Fibroblast of villous mesenchyme (primary cell): ENCODE results near the gene SORBS1. TPM values are rescaled to one million over a fixed set of nuclear protein-coding genes. Genes with fewer than 3 reads are reported as not detected.
A peak's percentile ranks its signal among the peaks of the same experiment; 100 is the strongest.
"Not testable (repeated sequence)": the region's sequence is repeated elsewhere in the genome, so short reads cannot be mapped to it uniquely, and the experiment has no call there.

Source experiments
- DNase-seq: peaks from one replicate; pipeline ENCODE4 v3.0.0-alpha.2; 2010; ENCODE audit warnings: low read depth
- H3K4me3 ChIP-seq: 2 replicates; pipeline ENCODE4 v1.5.1; 2011; ENCODE audit warnings: low read depth, mild to moderate bottlenecking, low read length
- CTCF ChIP-seq: IDR thresholded peaks from 2 replicates; pipeline ENCODE4 v1.5.1; 2012; ENCODE audit warnings: low read depth, mild to moderate bottlenecking, low read length; ENCODE audit not compliant: insufficient read depth
- total RNA-seq: library from RNA; depleted of rRNA; stranded (reverse); fragments of >200 nt; gene quantifications from 2 replicates; pipeline ENCODE4 v1.2.3, GENCODE V29; 2012

The SORBS1 gene
- total RNA-seq, 1 donor = 8.2 TPM

- H3K4me3 ChIP-seq = no peak overlapping the region
- no peak for DNase-seq
- TF ChIP-seq CTCF = no peak
Measured at GRCh38 chr10:95352684-95353083, 208.5 kb downstream of the SORBS1 start.

- H3K4me3 ChIP-seq = no peak overlapping the region
- no peak for TF ChIP-seq CTCF
- DNase-seq = no peak
Measured at GRCh38 chr10:95350830-95351228, 210.3 kb downstream of the SORBS1 start.

- DNase-seq = peak; percentile 96
- no peak for TF ChIP-seq CTCF
- no peak overlapping the region for H3K4me3 ChIP-seq
Measured at GRCh38 chr10:95350219-95350829, 210.8 kb downstream of the SORBS1 start.

GRCh38 chr10:95347402-95347766 is 213.8 kb downstream of the SORBS1 start:
- not testable (repeated sequence) for DNase-seq

GRCh38 chr10:95346715-95347401 is 214.3 kb downstream of the SORBS1 start:
- no peak for DNase-seq
- no peak for TF ChIP-seq CTCF
- H3K4me3 ChIP-seq = no peak overlapping the region

More at GRCh38 chr10:95347402-95347766, 213.8 kb downstream of the SORBS1 start:
- H3K4me3 ChIP-seq = not testable (repeated sequence)

GRCh38 chr10:95343573-95343972 is 217.6 kb downstream of the SORBS1 start:
- TF ChIP-seq CTCF = no peak
- H3K4me3 ChIP-seq = no peak overlapping the region
- no peak for DNase-seq

- peak; percentile 97 for DNase-seq
- TF ChIP-seq CTCF = no peak
Measured at GRCh38 chr10:95341716-95342130, 219.4 kb downstream of the SORBS1 start.

More at GRCh38 chr10:95341716-95342130, 219.4 kb downstream of the SORBS1 start:
- no peak overlapping the region for H3K4me3 ChIP-seq
